Nephron progenitor cell (in vitro differentiated cells): ENCODE measurements around the gene DIPK1B.
"Not testable (repeated sequence)": the region's sequence is repeated elsewhere in the genome, so short reads cannot be mapped to it uniquely, and the experiment has no call there.

Experiments
- DNase-seq: peaks from one replicate; pipeline ENCODE4 v3.0.0; 2021
- H3K27ac Mint-ChIP-seq: 2 replicates; pipeline ENCODE4 v1.8.0; 2021; ENCODE audit warnings: mild to moderate bottlenecking, moderate library complexity, mixed read lengths
- H3K27me3 Mint-ChIP-seq: 2 replicates; pipeline ENCODE4 v1.8.0; 2021; ENCODE audit warnings: mild to moderate bottlenecking, low read depth, mixed read lengths; ENCODE audit not compliant: poor library complexity
- H3K36me3 Mint-ChIP-seq: 2 replicates; pipeline ENCODE4 v1.8.0; 2021; ENCODE audit warnings: low read depth, mixed read lengths
- H3K4me1 Mint-ChIP-seq: 2 replicates; pipeline ENCODE4 v1.8.0; 2021; ENCODE audit warnings: mixed read lengths
- H3K4me3 Mint-ChIP-seq: 2 replicates; pipeline ENCODE4 v1.8.0; 2021; ENCODE audit warnings: mild to moderate bottlenecking, moderate library complexity, mixed read lengths
- H3K9me3 Mint-ChIP-seq: 2 replicates; pipeline ENCODE4 v1.8.0; 2021; ENCODE audit warnings: mild to moderate bottlenecking, moderate library complexity, mixed read lengths
- CTCF ChIP-seq: fragments of 200-600 bp; sonication (generic); IDR thresholded peaks from 2 replicates; pipeline ENCODE4 v1.5.0; 2021; ENCODE audit warnings: antibody characterized with exemption

DIPK1B gene

GRCh38 chr9:136705564-136705963, 6.8 kb upstream of the DIPK1B start:
- TF ChIP-seq CTCF: no peak

GRCh38 chr9:136707011-136707410, 5.4 kb upstream of the DIPK1B start:
- TF ChIP-seq CTCF: no peak
- no peaks in the 10 kb centered on the region for H3K9me3 Mint-ChIP-seq

More at GRCh38 chr9:136705564-136705963, 6.8 kb upstream of the DIPK1B start:
- Mint-ChIP-seq H3K27ac (no peak overlapping the region), H3K4me1 (peaks cover 29% of the 10 kb centered on the region), H3K27me3 (peaks cover 50% of the 10 kb centered on the region), H3K9me3 (no peaks in the 10 kb centered on the region), H3K36me3 (no peaks in the 10 kb centered on the region), H3K4me3 (no peak overlapping the region)
- DNase-seq: no peak

GRCh38 chr9:136707849-136708517, 4.4 kb upstream of the DIPK1B start:
- Mint-ChIP-seq H3K4me1 (peaks cover 16% of the 10 kb centered on the region), H3K9me3 (no peaks in the 10 kb centered on the region), H3K4me3 (no peak overlapping the region), H3K27me3 (peaks cover 38% of the 10 kb centered on the region), H3K36me3 (no peaks in the 10 kb centered on the region), H3K27ac (no peak overlapping the region)
- DNase-seq: no peak
- TF ChIP-seq CTCF: no peak

More at GRCh38 chr9:136707011-136707410, 5.4 kb upstream of the DIPK1B start:
- Mint-ChIP-seq H3K4me1 (peaks cover 18% of the 10 kb centered on the region), H3K4me3 (no peak overlapping the region), H3K27ac (no peak overlapping the region), H3K36me3 (no peaks in the 10 kb centered on the region), H3K27me3 (peaks cover 48% of the 10 kb centered on the region)
- DNase-seq: no peak

GRCh38 chr9:136709454-136710109, 2.8 kb upstream of the DIPK1B start:
- Mint-ChIP-seq H3K4me1 (peaks cover 22% of the 10 kb centered on the region), H3K4me3 (no peak overlapping the region), H3K36me3 (no peaks in the 10 kb centered on the region), H3K27ac (no peak overlapping the region), H3K27me3 (peaks cover 30% of the 10 kb centered on the region), H3K9me3 (no peaks in the 10 kb centered on the region)
- no peak for DNase-seq
- no peak for TF ChIP-seq CTCF

GRCh38 chr9:136710543-136710942, 1.8 kb upstream of the DIPK1B start:
- Mint-ChIP-seq H3K9me3 (no peaks in the 10 kb centered on the region), H3K4me1 (peaks cover 24% of the 10 kb centered on the region), H3K27ac (no peak overlapping the region), H3K27me3 (peaks cover 24% of the 10 kb centered on the region), H3K36me3 (no peaks in the 10 kb centered on the region), H3K4me3 (peak overlapping the region; percentile 84)
- no peak for DNase-seq
- TF ChIP-seq CTCF: no peak

GRCh38 chr9:136711219-136711648, 1.1 kb upstream of the DIPK1B start:
- not testable (repeated sequence) for DNase-seq, H3K27ac Mint-ChIP-seq, H3K9me3 Mint-ChIP-seq, H3K36me3 Mint-ChIP-seq
- peaks cover 20% of the 10 kb centered on the region for H3K27me3 Mint-ChIP-seq
- H3K4me1 Mint-ChIP-seq: peaks cover 30% of the 10 kb centered on the region
- H3K4me3 Mint-ChIP-seq: peak overlapping the region; percentile 84
